Breast epithelium (tissue), 4 donors: ENCODE data around the gene HADHB. TPM values are rescaled to one million over a fixed set of nuclear protein-coding genes. Genes with fewer than 3 reads are reported as not detected.
A peak's percentile ranks its signal among the peaks of the same experiment; 100 is the strongest.

ENCODE experiments used
- DNase-seq, 2 donors: peaks; one replicate each; pipeline ENCODE4 v3.0.0-alpha.2; 2019; ENCODE audit warnings: low spot score in 2 of 2
- H3K27ac ChIP-seq, 2 donors: fragments of 200-600 bp; sonication (generic) in 1 of 2; one replicate each; pipeline ENCODE4 v1.5.1; 2016 to 2019; ENCODE audit warnings: mild to moderate bottlenecking in 1 of 2
- H3K27me3 ChIP-seq, 2 donors: fragments of 200-600 bp; sonication (generic) in 1 of 2; one replicate each; pipeline versions ENCODE4 v1.5.1 to v1.6.0; 2017 to 2019; ENCODE audit warnings: control low read depth in 1 of 2, mild to moderate bottlenecking in 1 of 2
- H3K36me3 ChIP-seq: fragments of 200-600 bp; one replicate; pipeline ENCODE4 v1.5.1; 2019
- H3K4me1 ChIP-seq, 2 donors: fragments of 200-600 bp; sonication (generic); one replicate each; pipeline ENCODE4 v1.5.1; 2016 to 2019; ENCODE audit warnings: control low read depth in 1 of 2
- H3K4me3 ChIP-seq, 3 donors: fragments of 200-600 bp; sonication (generic); 1 replicate in 2 of 3; 2 replicates in 1 of 3; pipeline ENCODE4 v1.5.1; 2016 to 2019; ENCODE audit warnings: mild to moderate bottlenecking in 3 of 3, moderate library complexity in 2 of 3
- H3K9me3 ChIP-seq, 2 donors: fragments of 200-600 bp; sonication (generic) in 1 of 2; one replicate each; pipeline ENCODE4 v1.5.1; 2016 to 2019; ENCODE audit warnings: control low read depth in 1 of 2
- CTCF ChIP-seq, 3 donors: fragments of 450-650 bp; IDR thresholded peaks; one replicate each; pipeline ENCODE4 v1.5.1; 2016 to 2017; ENCODE audit warnings: antibody characterized with exemption in 3 of 3, mild to moderate bottlenecking in 3 of 3, moderate library complexity in 3 of 3
- POLR2A ChIP-seq: fragments of 450-650 bp; IDR thresholded peaks from one replicate; pipeline ENCODE4 v1.6.1; 2016; ENCODE audit warnings: antibody characterized with exemption, mild to moderate bottlenecking, moderate library complexity
- POLR2AphosphoS5 ChIP-seq, 3 donors: sonication (generic); formaldehyde crosslinking; IDR thresholded peaks; one replicate each; pipeline ENCODE4 v1.6.1; 2017; ENCODE audit warnings: antibody characterized with exemption in 3 of 3
- intact Hi-C: fragments of 100-400 bp; cut with DNase I; formaldehyde crosslinking; loops from one replicate; pipeline ENCODE4 v1.15.1; 2023; ENCODE audit warnings: low total_unique reads
- total RNA-seq, 3 donors: library from RNA; depleted of rRNA; stranded (reverse); fragments of >200 nt; gene quantifications; one replicate each; pipeline ENCODE4 v1.1.0, GENCODE V29; 2016

HADHB gene
- total RNA-seq, 3 donors from 2014 or later: 139 to 157 (median 147) TPM

- intact Hi-C loops: no loop called here
- Histone ChIP-seq H3K4me3 (no peak overlapping the region), H3K27me3 (no peaks in the 10 kb centered on the region), H3K27ac (peak overlapping the region; percentile 29 to 70), H3K4me1 (no peaks in the 10 kb centered on the region), H3K36me3 (no peaks in the 10 kb centered on the region), H3K9me3 (no peaks in the 10 kb centered on the region)
- TF ChIP-seq POLR2A (no peak), POLR2AphosphoS5 (IDR thresholded peaks at IDR 0.05) (no peak), CTCF (IDR thresholded peaks at IDR 0.05) (no peak)
- DNase-seq: no peak
These were observed 47.9 kb downstream of the HADHB start for GRCh38 chr2:26292646-26293045.

- intact Hi-C loops: no loop called here
These were observed 50.8 kb downstream of the HADHB start for GRCh38 chr2:26295511-26295910.

GRCh38 chr2:26297061-26297460 is 52.3 kb downstream of the HADHB start:
- Histone ChIP-seq H3K27me3 (no peaks in the 10 kb centered on the region), H3K27ac (peak overlapping the region; percentile 42 to 65), H3K4me1 (peaks cover 2 to 5% of the 10 kb centered on the region in 2 donors), H3K4me3 (no peak overlapping the region), H3K9me3 (no peaks in the 10 kb centered on the region), H3K36me3 (no peaks in the 10 kb centered on the region)
- TF ChIP-seq POLR2A: no peak
- no peak for TF ChIP-seq CTCF (IDR thresholded peaks at IDR 0.05)
- no peak for TF ChIP-seq POLR2AphosphoS5 (IDR thresholded peaks at IDR 0.05)
- no peak for DNase-seq
- intact Hi-C loops: no loop called here

More at GRCh38 chr2:26295511-26295910, 50.8 kb downstream of the HADHB start:
- Histone ChIP-seq H3K4me1 (no peaks in the 10 kb centered on the region), H3K9me3 (no peaks in the 10 kb centered on the region), H3K27ac (no peak overlapping the region), H3K4me3 (no peak overlapping the region), H3K27me3 (no peaks in the 10 kb centered on the region), H3K36me3 (no peaks in the 10 kb centered on the region)
- DNase-seq: no peak
- TF ChIP-seq POLR2A: no peak
- no peak for TF ChIP-seq CTCF (IDR thresholded peaks at IDR 0.05)
- TF ChIP-seq POLR2AphosphoS5 (IDR thresholded peaks at IDR 0.05): no peak

- peak overlapping the region; percentile 87 to 92 for H3K27ac ChIP-seq
- no peaks in the 10 kb centered on the region for H3K27me3 ChIP-seq
- DNase-seq: no peak
- H3K36me3 ChIP-seq: no peaks in the 10 kb centered on the region
- TF ChIP-seq CTCF (IDR thresholded peaks at IDR 0.05): no peak
- no peak for TF ChIP-seq POLR2AphosphoS5 (IDR thresholded peaks at IDR 0.05)
- TF ChIP-seq POLR2A: no peak
- H3K9me3 ChIP-seq: no peaks in the 10 kb centered on the region
- H3K4me1 ChIP-seq: peaks cover 4 to 5% of the 10 kb centered on the region in 2 donors
- intact Hi-C loops: no loop called here
- H3K4me3 ChIP-seq: peak overlapping the region; percentile 56 to 65 (median 61)
These were observed 53.5 kb downstream of the HADHB start for GRCh38 chr2:26298286-26298637.

- DNase-seq: peak in 1 of 2 donors; percentile 61
- intact Hi-C loops: no loop called here
- no peaks in the 10 kb centered on the region for H3K9me3 ChIP-seq
These were observed 54.1 kb downstream of the HADHB start for GRCh38 chr2:26298638-26299393.

More at GRCh38 chr2:26298638-26299393, 54.1 kb downstream of the HADHB start:
- Histone ChIP-seq H3K4me3 (peak overlapping the region; percentile 56 to 65 (median 61)), H3K27me3 (no peaks in the 10 kb centered on the region), H3K27ac (peak overlapping the region; percentile 87 to 92), H3K4me1 (peaks cover 4 to 5% of the 10 kb centered on the region in 2 donors), H3K36me3 (no peaks in the 10 kb centered on the region)
- TF ChIP-seq POLR2AphosphoS5 (IDR thresholded peaks at IDR 0.05): peak in 2 of 3 donors; percentile 6 to 19
- TF ChIP-seq CTCF (IDR thresholded peaks at IDR 0.05): no peak
